SK-N-SH (cell line): Measurements from ENCODE around the gene CCDC174. TPM values are rescaled to one million over a fixed set of nuclear protein-coding genes. Genes with fewer than 3 reads are reported as not detected.
A peak's percentile ranks its signal among the peaks of the same experiment; 100 is the strongest.

ENCODE experiments used
- CTCF ChIA-PET: fragments of 300-600, 350-600 bp; formaldehyde crosslinking; extraction: SDS; loops from one replicate; lab custom pipeline; 2021; lab: Yijun Ruan, JAX
- POLR2A ChIA-PET: fragments of 350-600 bp; sonication (Branson Sonifier 250); formaldehyde crosslinking; extraction: SDS; loops from one replicate; lab custom pipeline; 2020; ENCODE audit warnings: antibody characterized with exemption, inconsistent platforms; lab: Yijun Ruan, JAX
- DNase-seq: peaks from one replicate; pipeline ENCODE4 v3.0.0; 2012
- H2AFZ ChIP-seq: fragments of 200-600 bp; sonication (generic); 2 replicates; pipeline ENCODE4 v1.8.1; 2016; ENCODE audit warnings: antibody characterized with exemption, mild to moderate bottlenecking, low read depth
- H3F3A ChIP-seq: fragments of 200-600 bp; sonication (generic); replicated peaks from 2 replicates; pipeline ENCODE3; 2016; ENCODE audit warnings: antibody characterized with exemption, mild to moderate bottlenecking; ENCODE audit not compliant: insufficient read depth
- H3K27ac ChIP-seq, 2 experiments: fragments of 200-500 bp in 1 of 2; fragments of 200-600 bp in 1 of 2; sonication (Bioruptor generic) in 1 of 2; sonication (generic), shearing (Covaris generic) in 1 of 2; 2 replicates each; pipeline versions ENCODE4 v1.5.1 to v1.6.1; 2014 to 2016; ENCODE audit warnings: low read depth in 2 of 2, inconsistent platforms in 1 of 2, low read length in 1 of 2, mild to moderate bottlenecking in 1 of 2, mixed read lengths in 1 of 2
- H3K27me3 ChIP-seq: fragments of 200-600 bp; sonication (generic), shearing (Covaris generic); 2 replicates; pipeline ENCODE4 v1.6.1; 2016; ENCODE audit warnings: mixed run types; ENCODE audit not compliant: insufficient read depth
- H3K36me3 ChIP-seq, 2 experiments: fragments of 200-500 bp in 1 of 2; fragments of 200-600 bp in 1 of 2; sonication (Bioruptor generic) in 1 of 2; sonication (generic) in 1 of 2; replicated peaks in 1 of 2; 2 replicates each; pipeline versions ENCODE3 to v1.5.1; 2014 to 2016; ENCODE audit warnings: low read length in 1 of 2, mild to moderate bottlenecking in 1 of 2; ENCODE audit not compliant: insufficient read depth in 2 of 2, control insufficient read depth in 1 of 2
- H3K4me1 ChIP-seq, 2 experiments: fragments of 200-500 bp in 1 of 2; fragments of 200-600 bp in 1 of 2; sonication (Bioruptor generic) in 1 of 2; sonication (generic), shearing (Covaris generic) in 1 of 2; 2 replicates each; pipeline versions ENCODE4 v1.5.1 to v1.6.1; 2014 to 2016; ENCODE audit warnings: low read depth in 1 of 2, low read length in 1 of 2, mixed run types in 1 of 2; ENCODE audit not compliant: insufficient read depth in 2 of 2, control insufficient read depth in 1 of 2
- H3K4me2 ChIP-seq: fragments of 200-600 bp; sonication (generic), shearing (Covaris generic); 2 replicates; pipeline ENCODE4 v1.6.1; 2017; ENCODE audit warnings: mixed run types
- H3K4me3 ChIP-seq, 2 experiments: fragments of 200-500 bp in 1 of 2; fragments of 200-600 bp in 1 of 2; sonication (Bioruptor generic) in 1 of 2; sonication (generic), shearing (Covaris generic) in 1 of 2; 2 replicates each; pipeline versions ENCODE4 v1.5.1 to v1.8.1; 2014 to 2016; ENCODE audit warnings: low read depth in 2 of 2, inconsistent platforms in 1 of 2, low read length in 1 of 2, mild to moderate bottlenecking in 1 of 2, mixed read lengths in 1 of 2, moderate library complexity in 1 of 2
- H3K79me2 ChIP-seq: fragments of 200-600 bp; sonication (generic); 2 replicates; pipeline ENCODE4 v1.8.1; 2017; ENCODE audit warnings: mild to moderate bottlenecking; ENCODE audit not compliant: insufficient read depth
- H3K9ac ChIP-seq: fragments of 200-600 bp; sonication (generic); 2 replicates; pipeline ENCODE4 v1.6.1; 2017; ENCODE audit warnings: mixed run types
- H3K9me2 ChIP-seq: fragments of 200-600 bp; sonication (generic); 2 replicates; pipeline ENCODE4 v1.6.1; 2017; ENCODE audit warnings: mixed run types
- H3K9me3 ChIP-seq: fragments of 200-600 bp; sonication (generic); 2 replicates; pipeline ENCODE4 v1.6.1; 2017; ENCODE audit warnings: mixed run types, mild to moderate bottlenecking, moderate library complexity
- H4K20me1 ChIP-seq: fragments of 200-600 bp; sonication (generic); 2 replicates; pipeline ENCODE4 v1.6.1; 2017; ENCODE audit warnings: mild to moderate bottlenecking, mixed run types; ENCODE audit not compliant: insufficient read depth
- CTCF ChIP-seq: fragments of 200-600 bp; sonication (generic); IDR thresholded peaks from 2 replicates; pipeline ENCODE4 v1.6.1; 2017; ENCODE audit warnings: antibody characterized with exemption, mild to moderate bottlenecking, moderate library complexity
- ELF1 ChIP-seq: IDR thresholded peaks from 2 replicates; pipeline ENCODE4 v1.4.0; 2012
- FOSL2 ChIP-seq: IDR thresholded peaks from 2 replicates; pipeline ENCODE4 v1.4.0; 2012; ENCODE audit warnings: low read depth, mild to moderate bottlenecking, moderate library complexity, borderline replicate concordance
- GABPA ChIP-seq: IDR thresholded peaks from 2 replicates; pipeline ENCODE4 v1.4.0; 2012; ENCODE audit warnings: low read depth, mild to moderate bottlenecking
- GATA2 ChIP-seq: sonication (generic); formaldehyde crosslinking; IDR thresholded peaks from 2 replicates; pipeline ENCODE4 v1.5.0; 2020; ENCODE audit warnings: mild to moderate bottlenecking, missing genetic modification reagents
- MAX ChIP-seq: IDR thresholded peaks from 2 replicates; pipeline ENCODE4 v1.4.0; 2012; ENCODE audit warnings: low read depth
- MXI1 ChIP-seq: IDR thresholded peaks from 2 replicates; pipeline ENCODE4 v1.6.1; 2012; ENCODE audit warnings: mild to moderate bottlenecking, low read depth, low read length, improper control_type of control experiment
- NFIC ChIP-seq: IDR thresholded peaks from 2 replicates; pipeline ENCODE4 v1.4.0; 2012; ENCODE audit warnings: borderline replicate concordance
- NRF1 ChIP-seq: IDR thresholded peaks from 2 replicates; pipeline ENCODE4 v1.6.1; 2012; ENCODE audit warnings: low read depth, mild to moderate bottlenecking, low read length
- PBX3 ChIP-seq: IDR thresholded peaks from 2 replicates; pipeline ENCODE4; 2012
- RCOR1 ChIP-seq: fragments of 150-350 bp; IDR thresholded peaks from 2 replicates; pipeline ENCODE4 v1.6.1; 2017; ENCODE audit warnings: antibody characterized with exemption, low read length
- REST ChIP-seq: IDR thresholded peaks from 2 replicates; pipeline ENCODE4 v1.6.1; 2012; ENCODE audit warnings: mild to moderate bottlenecking, low read depth, low read length, moderate library complexity
- RFX5 ChIP-seq: IDR thresholded peaks from 2 replicates; pipeline ENCODE4 v1.6.1; 2012; ENCODE audit warnings: mild to moderate bottlenecking, improper control_type of control experiment, low read length
- SMC3 ChIP-seq: IDR thresholded peaks from 2 replicates; pipeline ENCODE4 v1.6.1; 2012; ENCODE audit warnings: low read depth, low read length, improper control_type of control experiment
- TAF1 ChIP-seq: IDR thresholded peaks from 2 replicates; pipeline ENCODE4 v1.6.1; 2012; ENCODE audit warnings: low read depth, mild to moderate bottlenecking, low read length, moderate library complexity, borderline replicate concordance
- TEAD4 ChIP-seq: IDR thresholded peaks from 2 replicates; pipeline ENCODE4 v1.4.0; 2012; ENCODE audit warnings: mild to moderate bottlenecking, borderline replicate concordance; ENCODE audit not compliant: insufficient read depth
- ZBTB33 ChIP-seq: IDR thresholded peaks from 2 replicates; pipeline ENCODE4 v1.4.0; 2012; ENCODE audit warnings: low read depth, borderline replicate concordance
- WGBS: methylation state at CpG from one replicate; pipeline ENCODE4 v1.1.6; 2017; ENCODE audit warnings: low lambda C conversion rate; 5-methylcytosine and 5-hydroxymethylcytosine counted together
- polyA plus RNA-seq, 3 experiments: library from polyadenylated mRNA; depleted of rRNA; stranded (reverse); fragments of >200 nt; gene quantifications; 2 replicates each; pipeline ENCODE4 v1.2.3, GENCODE V29; 2012

CCDC174 gene
- polyA plus RNA-seq, 1 of the 3 experiments (the other 2 are of a cell fraction): 6.6 TPM

- Histone ChIP-seq H3K4me3 (no peak overlapping the region), H4K20me1 (no peaks in the 10 kb centered on the region), H3K4me2 (no peak overlapping the region), H3F3A (peaks cover 4% of the 10 kb centered on the region), H3K36me3 (peaks cover 7 to 8% of the 10 kb centered on the region in 2 experiments), H3K9me2 (no peaks in the 10 kb centered on the region), H3K27ac (no peak overlapping the region), H3K27me3 (no peaks in the 10 kb centered on the region), H3K9ac (no peak overlapping the region), H3K4me1 (peaks cover 14 to 16% of the 10 kb centered on the region in 2 experiments; a peak in 3 of 4 replicates), H3K79me2 (peaks cover 31% of the 10 kb centered on the region), H2AFZ (no peak overlapping the region), H3K9me3 (no peaks in the 10 kb centered on the region)
- CTCF ChIA-PET: no interaction called here
- TF ChIP-seq NFIC (no peak), ZBTB33 (no peak), TEAD4 (no peak), REST (no peak), GATA2 (no peak), NRF1 (no peak), FOSL2 (no peak), RFX5 (no peak), RCOR1 (no peak), ELF1 (no peak), TAF1 (no peak)
- POLR2A ChIA-PET: no interaction called here
- no peak for DNase-seq
- 78% methylated on average over 2 of the region's 2 CpGs for WGBS
Observed at GRCh38 chr3:14649466-14649865, 2.1 kb upstream of the CCDC174 start.

- ChIA-PET POLR2A (interaction anchor here (0.7 kb wide), 1 partner anchor 18 kb away, joined by 3 read pairs; no protein-coding TSS in a partner anchor), CTCF (interaction anchor here (0.7 kb wide), 1 partner anchor 563 kb away, joined by 3 read pairs; no protein-coding TSS in a partner anchor)
- H2AFZ ChIP-seq: no peak overlapping the region; the same call in 1 of the 2 replicates
- no peak for DNase-seq
- H3K4me2 ChIP-seq: peak overlapping the region; percentile 73
- WGBS: 98% methylated on average over 4 of the region's 4 CpGs
- H3K9ac ChIP-seq: no peak overlapping the region
- H3K27me3 ChIP-seq: no peaks in the 10 kb centered on the region
- H3K79me2 ChIP-seq: peaks cover 31% of the 10 kb centered on the region
- H3K4me3 ChIP-seq: peak overlapping the region in 1 of 2 experiments; percentile 99; a peak in 2 of 4 replicates
- H4K20me1 ChIP-seq: no peaks in the 10 kb centered on the region
- peaks cover 4% of the 10 kb centered on the region for H3F3A ChIP-seq
- H3K9me2 ChIP-seq: no peaks in the 10 kb centered on the region
- H3K36me3 ChIP-seq: peaks cover 13 to 14% of the 10 kb centered on the region in 2 experiments
- no peaks in the 10 kb centered on the region for H3K9me3 ChIP-seq
- peaks cover 14 to 16% of the 10 kb centered on the region in 2 experiments; a peak in 3 of 4 replicates for H3K4me1 ChIP-seq
- H3K27ac ChIP-seq: no peak overlapping the region
- no peak for TF ChIP-seq MXI1
- no peak for TF ChIP-seq SMC3
- no peak for TF ChIP-seq ZBTB33
- no peak for TF ChIP-seq CTCF
- TF ChIP-seq GABPA: no peak
- no peak for TF ChIP-seq RFX5
- no peak for TF ChIP-seq MAX
- TF ChIP-seq PBX3: no peak
Observed at GRCh38 chr3:14650193-14650592, 1.4 kb upstream of the CCDC174 start.
